ENCODE measurements around the gene LIN52. TPM values are rescaled to one million over a fixed set of nuclear protein-coding genes. Genes with fewer than 3 reads are reported as not detected.

Gene LIN52
- total RNA-seq, 1 donor from 2014 or later, result 7.3 TPM

DNA sequence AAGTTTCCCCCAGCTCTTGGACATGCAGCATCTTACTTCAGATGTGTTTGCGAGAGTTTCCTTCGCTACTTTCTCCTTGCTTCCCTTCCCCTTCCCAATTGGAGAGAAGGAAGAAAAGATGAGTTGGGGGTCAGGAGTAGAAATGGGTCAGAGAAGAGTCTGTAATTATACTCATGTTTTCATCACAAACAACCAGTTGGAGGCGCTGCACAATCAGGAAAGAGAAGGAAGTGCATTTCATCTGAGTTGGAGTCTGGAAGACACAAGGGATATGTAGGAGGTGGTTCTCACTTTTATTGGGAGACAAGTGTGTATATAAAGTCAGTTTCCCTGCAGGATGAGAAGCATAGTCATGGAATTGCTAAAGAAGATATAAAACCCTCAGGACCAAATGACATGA lies 123.2 kb downstream of the LIN52 start:
- Mint-ChIP-seq H3K27me3 (ENCODE audit: unreplicated experiment) (no peaks in the 10 kb centered on the region), H3K4me3 (ENCODE audit: unreplicated experiment) (no peak overlapping the region), H3K4me1 (ENCODE audit: unreplicated experiment) (peaks cover 10% of the 10 kb centered on the region), H3K27ac (ENCODE audit: unreplicated experiment) (no peak overlapping the region), H3K9me3 (ENCODE audit: unreplicated experiment) (no peaks in the 10 kb centered on the region), H3K36me3 (ENCODE audit: low read depth, unreplicated experiment) (no peaks in the 10 kb centered on the region)
- TF ChIP-seq, protein P1, sequence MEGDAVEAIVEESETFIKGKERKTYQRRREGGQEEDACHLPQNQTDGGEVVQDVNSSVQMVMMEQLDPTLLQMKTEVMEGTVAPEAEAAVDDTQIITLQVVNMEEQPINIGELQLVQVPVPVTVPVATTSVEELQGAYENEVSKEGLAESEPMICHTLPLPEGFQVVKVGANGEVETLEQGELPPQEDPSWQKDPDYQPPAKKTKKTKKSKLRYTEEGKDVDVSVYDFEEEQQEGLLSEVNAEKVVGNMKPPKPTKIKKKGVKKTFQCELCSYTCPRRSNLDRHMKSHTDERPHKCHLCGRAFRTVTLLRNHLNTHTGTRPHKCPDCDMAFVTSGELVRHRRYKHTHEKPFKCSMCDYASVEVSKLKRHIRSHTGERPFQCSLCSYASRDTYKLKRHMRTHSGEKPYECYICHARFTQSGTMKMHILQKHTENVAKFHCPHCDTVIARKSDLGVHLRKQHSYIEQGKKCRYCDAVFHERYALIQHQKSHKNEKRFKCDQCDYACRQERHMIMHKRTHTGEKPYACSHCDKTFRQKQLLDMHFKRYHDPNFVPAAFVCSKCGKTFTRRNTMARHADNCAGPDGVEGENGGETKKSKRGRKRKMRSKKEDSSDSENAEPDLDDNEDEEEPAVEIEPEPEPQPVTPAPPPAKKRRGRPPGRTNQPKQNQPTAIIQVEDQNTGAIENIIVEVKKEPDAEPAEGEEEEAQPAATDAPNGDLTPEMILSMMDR (IDR thresholded peaks at IDR 0.05; ENCODE audit: unreplicated experiment), result no peak
- DNase-seq (ENCODE audit: low spot score), result peak; percentile 39

DNA sequence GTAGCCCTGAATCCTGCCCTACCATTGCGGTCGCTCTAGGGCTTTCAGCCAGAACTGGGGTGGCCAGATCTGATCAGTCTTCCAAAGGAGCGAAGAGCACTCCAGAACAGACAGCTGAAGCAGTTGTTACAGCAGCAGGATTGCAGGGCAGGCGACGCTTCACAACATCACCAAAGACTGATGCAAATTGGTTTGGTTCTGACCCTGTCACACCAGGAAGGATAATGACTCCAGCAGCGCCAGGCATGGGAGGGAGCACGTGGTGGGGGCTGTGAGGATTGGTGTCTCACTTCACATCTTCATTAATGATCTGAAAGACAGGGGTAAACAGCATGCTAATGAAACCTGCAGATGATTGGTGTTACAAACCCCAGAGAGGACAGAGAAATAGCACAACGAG lies 123.9 kb downstream of the LIN52 start:
- no peak overlapping the region for H3K27ac Mint-ChIP-seq (ENCODE audit: unreplicated experiment)
- H3K4me1 Mint-ChIP-seq (ENCODE audit: unreplicated experiment), result peaks cover 3% of the 10 kb centered on the region
- H3K9me3 Mint-ChIP-seq (ENCODE audit: unreplicated experiment), result no peaks in the 10 kb centered on the region
- no peaks in the 10 kb centered on the region for H3K27me3 Mint-ChIP-seq (ENCODE audit: unreplicated experiment)
- H3K4me3 Mint-ChIP-seq (ENCODE audit: unreplicated experiment), result no peak overlapping the region
- TF ChIP-seq, protein P1 (IDR thresholded peaks at IDR 0.05; ENCODE audit: unreplicated experiment), result no peak
- DNase-seq (ENCODE audit: low spot score), result no peak
- H3K36me3 Mint-ChIP-seq (ENCODE audit: low read depth, unreplicated experiment), result no peaks in the 10 kb centered on the region

GRCh38 chr14:74211945-74212580 lies 127.3 kb downstream of the LIN52 start:
- H3K27ac Mint-ChIP-seq (ENCODE audit: unreplicated experiment), result no peak overlapping the region
- TF ChIP-seq, protein P1 (IDR thresholded peaks at IDR 0.05; ENCODE audit: unreplicated experiment), result no peak
- no peaks in the 10 kb centered on the region for H3K4me1 Mint-ChIP-seq (ENCODE audit: unreplicated experiment)

GRCh38 chr14:74213907-74214803 lies 129.4 kb downstream of the LIN52 start:
- Mint-ChIP-seq H3K9me3 (ENCODE audit: unreplicated experiment) (no peaks in the 10 kb centered on the region), H3K4me3 (ENCODE audit: unreplicated experiment) (no peak overlapping the region), H3K27ac (ENCODE audit: unreplicated experiment) (no peak overlapping the region), H3K4me1 (ENCODE audit: unreplicated experiment) (no peaks in the 10 kb centered on the region), H3K36me3 (ENCODE audit: low read depth, unreplicated experiment) (no peaks in the 10 kb centered on the region), H3K27me3 (ENCODE audit: unreplicated experiment) (no peaks in the 10 kb centered on the region)
- no peak for DNase-seq (ENCODE audit: low spot score)
- TF ChIP-seq, protein P1 (IDR thresholded peaks at IDR 0.05; ENCODE audit: unreplicated experiment), result no peak

More at GRCh38 chr14:74211945-74212580, 127.3 kb downstream of the LIN52 start:
- H3K4me3 Mint-ChIP-seq (ENCODE audit: unreplicated experiment), result no peak overlapping the region
- no peak for DNase-seq (ENCODE audit: low spot score)
- no peaks in the 10 kb centered on the region for H3K36me3 Mint-ChIP-seq (ENCODE audit: low read depth, unreplicated experiment)
- no peaks in the 10 kb centered on the region for H3K27me3 Mint-ChIP-seq (ENCODE audit: unreplicated experiment)
- no peaks in the 10 kb centered on the region for H3K9me3 Mint-ChIP-seq (ENCODE audit: unreplicated experiment)

- H3K4me1 Mint-ChIP-seq (ENCODE audit: unreplicated experiment), result no peaks in the 10 kb centered on the region
- no peak overlapping the region for H3K27ac Mint-ChIP-seq (ENCODE audit: unreplicated experiment)
- no peaks in the 10 kb centered on the region for H3K36me3 Mint-ChIP-seq (ENCODE audit: low read depth, unreplicated experiment)
- no peak for DNase-seq (ENCODE audit: low spot score)
- no peaks in the 10 kb centered on the region for H3K27me3 Mint-ChIP-seq (ENCODE audit: unreplicated experiment)
- no peak overlapping the region for H3K4me3 Mint-ChIP-seq (ENCODE audit: unreplicated experiment)
- H3K9me3 Mint-ChIP-seq (ENCODE audit: unreplicated experiment), result no peaks in the 10 kb centered on the region
- TF ChIP-seq, protein P1 (IDR thresholded peaks at IDR 0.05; ENCODE audit: unreplicated experiment), result no peak
Measured at GRCh38 chr14:74216671-74217070, 131.9 kb downstream of the LIN52 start.

Measured in endothelial cell (in vitro differentiated cells).